ENCODE measurements around the gene KDM2A.
"Not testable (repeated sequence)": the region's sequence is repeated elsewhere in the genome, so short reads cannot be mapped to it uniquely, and the experiment has no call there.

KDM2A gene

GRCh38 chr11:67102664-67103063, 16.4 kb upstream of the KDM2A start:
- no peaks in the 10 kb centered on the region for H3K36me3 Mint-ChIP-seq
- ATAC-seq (replicated peaks) (no peak), DNase-seq (no peak)
- H3K27ac Mint-ChIP-seq: no peak overlapping the region
- no peaks in the 10 kb centered on the region for H3K9me3 Mint-ChIP-seq
- no peak overlapping the region for H3K4me3 Mint-ChIP-seq
- peaks cover 17 to 20% of the 10 kb centered on the region in 2 donors for H3K4me1 Mint-ChIP-seq
- H3K27me3 Mint-ChIP-seq: peaks cover 0 to 15% of the 10 kb centered on the region in 2 donors

GRCh38 chr11:67105964-67106363, 13.1 kb upstream of the KDM2A start:
- Mint-ChIP-seq H3K4me3 (no peak overlapping the region), H3K9me3 (no peaks in the 10 kb centered on the region), H3K4me1 (peaks cover 0 to 7% of the 10 kb centered on the region in 2 donors), H3K27me3 (peaks cover 0 to 15% of the 10 kb centered on the region in 2 donors), H3K27ac (no peak overlapping the region), H3K36me3 (no peaks in the 10 kb centered on the region)
- ATAC-seq (replicated peaks): no peak
- no peak for DNase-seq

GRCh38 chr11:67111261-67111660, 7.8 kb upstream of the KDM2A start:
- Mint-ChIP-seq H3K36me3 (peaks cover 0 to 2% of the 10 kb centered on the region in 2 donors), H3K27me3 (peaks cover 0 to 9% of the 10 kb centered on the region in 2 donors), H3K4me3 (no peak overlapping the region), H3K4me1 (peaks cover 14 to 27% of the 10 kb centered on the region in 2 donors), H3K27ac (no peak overlapping the region), H3K9me3 (no peaks in the 10 kb centered on the region)
- ATAC-seq (replicated peaks) (no peak), DNase-seq (no peak)

GRCh38 chr11:67113231-67113721, 5.8 kb upstream of the KDM2A start:
- H3K27me3 Mint-ChIP-seq: peaks cover 0 to 3% of the 10 kb centered on the region in 2 donors
- peak overlapping the region; percentile 60 for H3K27ac Mint-ChIP-seq
- ATAC-seq (replicated peaks) (peak; percentile 95 to 97), DNase-seq (peak; percentile 64)
- no peaks in the 10 kb centered on the region for H3K9me3 Mint-ChIP-seq
- peaks cover 14 to 27% of the 10 kb centered on the region in 2 donors for H3K4me1 Mint-ChIP-seq
- H3K4me3 Mint-ChIP-seq: peak overlapping the region; percentile 51 to 75
- peaks cover 0 to 2% of the 10 kb centered on the region in 2 donors for H3K36me3 Mint-ChIP-seq

GRCh38 chr11:67114275-67114896, 4.7 kb upstream of the KDM2A start:
- H3K4me3 Mint-ChIP-seq: no peak overlapping the region
- peak overlapping the region; percentile 33 for H3K27ac Mint-ChIP-seq

GRCh38 chr11:67116758-67117105, 2.3 kb upstream of the KDM2A start:
- Mint-ChIP-seq H3K4me3 (no peak overlapping the region), H3K4me1 (peaks cover 23 to 46% of the 10 kb centered on the region in 2 donors), H3K27me3 (peaks cover 0 to 3% of the 10 kb centered on the region in 2 donors), H3K9me3 (no peaks in the 10 kb centered on the region), H3K36me3 (peaks cover 12 to 13% of the 10 kb centered on the region in 2 donors), H3K27ac (no peak overlapping the region)
- ATAC-seq (replicated peaks) (no peak), DNase-seq (no peak)

More at GRCh38 chr11:67114275-67114896, 4.7 kb upstream of the KDM2A start:
- Mint-ChIP-seq H3K4me1 (peaks cover 14 to 27% of the 10 kb centered on the region in 2 donors), H3K36me3 (peaks cover 0 to 3% of the 10 kb centered on the region in 2 donors), H3K27me3 (peaks cover 0 to 3% of the 10 kb centered on the region in 2 donors), H3K9me3 (no peaks in the 10 kb centered on the region)
- no peak for ATAC-seq (replicated peaks)
- no peak for DNase-seq

GRCh38 chr11:67117176-67117575, 1.9 kb upstream of the KDM2A start:
- H3K9me3 Mint-ChIP-seq: no peaks in the 10 kb centered on the region

GRCh38 chr11:67117672-67118180, 1.3 kb upstream of the KDM2A start:
- H3K27me3 Mint-ChIP-seq: peaks cover 0 to 3% of the 10 kb centered on the region in 2 donors
- H3K4me3 Mint-ChIP-seq: peak overlapping the region; percentile 64 to 65
- DNase-seq (no peak), ATAC-seq (replicated peaks) (no peak)
- peaks cover 12 to 13% of the 10 kb centered on the region in 2 donors for H3K36me3 Mint-ChIP-seq
- H3K27ac Mint-ChIP-seq: no peak overlapping the region
- H3K4me1 Mint-ChIP-seq: peaks cover 24 to 50% of the 10 kb centered on the region in 2 donors
- H3K9me3 Mint-ChIP-seq: no peaks in the 10 kb centered on the region

More at GRCh38 chr11:67117176-67117575, 1.9 kb upstream of the KDM2A start:
- no peak for ATAC-seq (replicated peaks)
- Mint-ChIP-seq H3K36me3 (peaks cover 12 to 13% of the 10 kb centered on the region in 2 donors), H3K4me3 (peak overlapping the region; percentile 64 to 65), H3K27ac (no peak overlapping the region), H3K27me3 (peaks cover 0 to 3% of the 10 kb centered on the region in 2 donors), H3K4me1 (peaks cover 24 to 50% of the 10 kb centered on the region in 2 donors)
- no peak for DNase-seq

- H3K9me3 Mint-ChIP-seq: no peaks in the 10 kb centered on the region
- H3K27me3 Mint-ChIP-seq: peaks cover 0 to 2% of the 10 kb centered on the region in 2 donors
- H3K4me1 Mint-ChIP-seq: peaks cover 22 to 45% of the 10 kb centered on the region in 2 donors
- peak; percentile 10 to 21 for ATAC-seq (replicated peaks)
- peak overlapping the region; percentile 93 for H3K27ac Mint-ChIP-seq
- peaks cover 12 to 13% of the 10 kb centered on the region in 2 donors for H3K36me3 Mint-ChIP-seq
- H3K4me3 Mint-ChIP-seq: peak overlapping the region; percentile 81 to 87
- peak; percentile 47 for DNase-seq
Observed at GRCh38 chr11:67118181-67118766, 789 bp upstream of the KDM2A start.

- Mint-ChIP-seq H3K4me1 (peaks cover 16 to 35% of the 10 kb centered on the region in 2 donors), H3K4me3 (peak overlapping the region; percentile 99), H3K9me3 (no peaks in the 10 kb centered on the region), H3K27me3 (no peaks in the 10 kb centered on the region), H3K27ac (peak overlapping the region; percentile 98), H3K36me3 (peaks cover 12 to 13% of the 10 kb centered on the region in 2 donors)
- peak; percentile 3 for ATAC-seq (replicated peaks)
- DNase-seq: no peak
Observed at GRCh38 chr11:67119585-67120391, 725 bp downstream of the KDM2A start.

GRCh38 chr11:67120456-67120855, 1.4 kb downstream of the KDM2A start:
- Mint-ChIP-seq H3K4me3 (peak overlapping the region; percentile 99), H3K9me3 (no peaks in the 10 kb centered on the region), H3K36me3 (peaks cover 16% of the 10 kb centered on the region in 2 donors), H3K27ac (peak overlapping the region; percentile 98), H3K27me3 (no peaks in the 10 kb centered on the region), H3K4me1 (peaks cover 11 to 33% of the 10 kb centered on the region in 2 donors)
- DNase-seq (no peak), ATAC-seq (replicated peaks) (no peak)

- ATAC-seq (replicated peaks): peak; percentile 50 to 56
- H3K27me3 Mint-ChIP-seq: no peaks in the 10 kb centered on the region
- peak overlapping the region; percentile 99 for H3K4me3 Mint-ChIP-seq
- H3K36me3 Mint-ChIP-seq: peaks cover 16% of the 10 kb centered on the region in 2 donors
- peak; percentile 62 for DNase-seq
- peak overlapping the region; percentile 98 for H3K27ac Mint-ChIP-seq
- peaks cover 10 to 28% of the 10 kb centered on the region in 2 donors for H3K4me1 Mint-ChIP-seq
- no peaks in the 10 kb centered on the region for H3K9me3 Mint-ChIP-seq
Observed at GRCh38 chr11:67120881-67121710, 2.0 kb downstream of the KDM2A start.

- Mint-ChIP-seq H3K4me1 (peaks cover 12 to 32% of the 10 kb centered on the region in 2 donors), H3K36me3 (peaks cover 18 to 20% of the 10 kb centered on the region in 2 donors), H3K27ac (peak overlapping the region; percentile 69)
- ATAC-seq (replicated peaks); H3K27me3 Mint-ChIP-seq; H3K9me3 Mint-ChIP-seq; H3K4me3 Mint-ChIP-seq; DNase-seq: not testable (repeated sequence)
Observed at GRCh38 chr11:67123801-67124200, 4.7 kb downstream of the KDM2A start.

Measured in stimulated activated naive B cell treated with anti-CD40 and anti-IgM and Interleukin-4, amounts not matched to agents 10 μg/mL and 1 μg/mL and 100 μg/mL, for 72 hours (primary cell).